Measurements from ENCODE around the gene PREP. TPM values are rescaled to one million over a fixed set of nuclear protein-coding genes. Genes with fewer than 3 reads are reported as not detected.

PREP gene
- total and polyA plus RNA-seq, 12 donors, result 11.7 to 37.1 (median 17.7) TPM

- Histone ChIP-seq H3K4me1 (replicated peaks in 1 of 2) (no peaks in the 10 kb centered on the region), H3K36me3 (replicated peaks in 1 of 2) (no peaks in the 10 kb centered on the region), H3K27ac (no peak overlapping the region), H3K27me3 (no peaks in the 10 kb centered on the region), H3K9me3 (replicated peaks in 1 of 3) (no peaks in the 10 kb centered on the region), H3K4me3 (no peak overlapping the region)
- DNase-seq, result no peak
- intact Hi-C loops (cut with DNase I), result no loop called here
- 76 to 85% (median 78%) methylated on average over 6 of the region's 6 CpGs for WGBS, 4 donors
- TF ChIP-seq CTCF (IDR thresholded peaks at IDR 0.05), result no peak
- TF ChIP-seq POLR2A (IDR thresholded peaks at IDR 0.05), result no peak
Measured at GRCh38 chr6:105253787-105254186, 149.1 kb downstream of the PREP start.

GRCh38 chr6:105251689-105252088 lies 151.2 kb downstream of the PREP start:
- DNase-seq, result no peak
- H3K27ac ChIP-seq, result no peak overlapping the region
- no peaks in the 10 kb centered on the region for H3K36me3 ChIP-seq (replicated peaks in 1 of 2)
- H3K4me3 ChIP-seq, result no peak overlapping the region
- WGBS, 4 donors, result 77 to 85% (median 81%) methylated on average over 2 of the region's 2 CpGs
- H3K27me3 ChIP-seq, result no peaks in the 10 kb centered on the region
- intact Hi-C loops (cut with DNase I), result no loop called here
- TF ChIP-seq POLR2A (IDR thresholded peaks at IDR 0.05), result no peak
- TF ChIP-seq CTCF (IDR thresholded peaks at IDR 0.05), result no peak
- H3K4me1 ChIP-seq (replicated peaks in 1 of 2), result no peaks in the 10 kb centered on the region
- no peaks in the 10 kb centered on the region for H3K9me3 ChIP-seq (replicated peaks in 1 of 3)

- H3K4me1 ChIP-seq (replicated peaks in 1 of 2), result no peaks in the 10 kb centered on the region
- no peaks in the 10 kb centered on the region for H3K36me3 ChIP-seq (replicated peaks in 1 of 2)
- intact Hi-C loops (cut with DNase I), result no loop called here
- H3K9me3 ChIP-seq (replicated peaks in 1 of 3), result no peaks in the 10 kb centered on the region
- no peaks in the 10 kb centered on the region for H3K27me3 ChIP-seq
- no peak for DNase-seq
- H3K27ac ChIP-seq, result no peak overlapping the region
- no peak overlapping the region for H3K4me3 ChIP-seq
- TF ChIP-seq POLR2A (IDR thresholded peaks at IDR 0.05) (no peak), CTCF (IDR thresholded peaks at IDR 0.05) (no peak)
- WGBS, 4 donors, result 39 to 58% (median 50%) methylated on average over 2 of the region's 2 CpGs
Measured at GRCh38 chr6:105250533-105250932, 152.3 kb downstream of the PREP start.

GRCh38 chr6:105243487-105243886 lies 159.4 kb downstream of the PREP start:
- H3K4me1 ChIP-seq (replicated peaks in 1 of 2), result no peaks in the 10 kb centered on the region
- TF ChIP-seq POLR2A (IDR thresholded peaks at IDR 0.05) (no peak), CTCF (IDR thresholded peaks at IDR 0.05) (no peak)
- no peaks in the 10 kb centered on the region for H3K27me3 ChIP-seq
- intact Hi-C loops (cut with DNase I), result no loop called here
- WGBS, 4 donors, result 51 to 67% (median 59%) methylated on average over 2 of the region's 2 CpGs
- no peaks in the 10 kb centered on the region for H3K9me3 ChIP-seq (replicated peaks in 1 of 3)
- no peak for DNase-seq
- no peak overlapping the region for H3K4me3 ChIP-seq
- H3K27ac ChIP-seq, result no peak overlapping the region
- H3K36me3 ChIP-seq (replicated peaks in 1 of 2), result no peaks in the 10 kb centered on the region
